Ishikawa (cell line): Measurements from ENCODE around the gene STK38L.

Experiments
- CREB1 ChIP-seq: IDR thresholded peaks from 2 replicates; pipeline ENCODE4 v1.6.1; 2012; ENCODE audit warnings: low read depth
- EGR1 ChIP-seq: IDR thresholded peaks from 2 replicates; pipeline ENCODE4 v1.6.1; 2012
- EP300 ChIP-seq: IDR thresholded peaks from 2 replicates; pipeline ENCODE4 v1.6.1; 2012; ENCODE audit warnings: borderline replicate concordance
- MAX ChIP-seq: IDR thresholded peaks from 2 replicates; pipeline ENCODE4 v1.6.1; 2012
- TAF1 ChIP-seq: IDR thresholded peaks from 2 replicates; pipeline ENCODE4 v1.6.1; 2012; ENCODE audit warnings: low read depth, mild to moderate bottlenecking
- TEAD4 ChIP-seq: IDR thresholded peaks from 2 replicates; pipeline ENCODE4 v1.6.1; 2012
- USF1 ChIP-seq: IDR thresholded peaks from 2 replicates; pipeline ENCODE4 v1.6.1; 2012

GRCh38 chr12:27367078-27367477 lies 123.0 kb downstream of the STK38L start:
- TF ChIP-seq EP300, result no peak
- no peak for TF ChIP-seq USF1
- no peak for TF ChIP-seq TAF1
- TF ChIP-seq TEAD4, result no peak
- no peak for TF ChIP-seq MAX
- no peak for TF ChIP-seq EGR1
- no peak for TF ChIP-seq CREB1
